Left ventricle myocardium inferior (tissue), 1 donor: ENCODE results near the gene PKD1L1. TPM values are rescaled to one million over a fixed set of nuclear protein-coding genes. Genes with fewer than 3 reads are reported as not detected.

ENCODE experiments used
- DNase-seq: peaks from one replicate; pipeline ENCODE4 v3.0.0-alpha.2; 2020
- H3K27ac ChIP-seq: fragments of 200-600 bp; replicated peaks from 2 replicates; pipeline ENCODE4 v1.8.0; 2021
- H3K27me3 ChIP-seq: fragments of 200-600 bp; 2 replicates; pipeline ENCODE4 v1.8.0; 2021; ENCODE audit warnings: low read depth
- H3K36me3 ChIP-seq: fragments of 200-600 bp; 2 replicates; pipeline ENCODE4 v1.8.0; 2021
- H3K4me1 ChIP-seq: fragments of 200-600 bp; 2 replicates; pipeline ENCODE4 v1.8.0; 2021
- H3K4me3 ChIP-seq: fragments of 200-600 bp; 2 replicates; pipeline ENCODE4 v1.8.0; 2021; ENCODE audit warnings: mild to moderate bottlenecking, moderate library complexity
- H3K9me3 ChIP-seq: fragments of 200-600 bp; replicated peaks from 2 replicates; pipeline ENCODE4 v1.8.0; 2021
- CTCF ChIP-seq: fragments of 200-600 bp; IDR thresholded peaks from 2 replicates; pipeline ENCODE4 v1.8.0; 2021; ENCODE audit warnings: antibody characterized with exemption, mild to moderate bottlenecking, borderline replicate concordance
- intact Hi-C: fragments of 100-400 bp; cut with micrococcal nuclease; formaldehyde crosslinking; loops from one replicate; pipeline ENCODE4 v1.11.0; 2022
- total RNA-seq: library from RNA; stranded (reverse); fragmentation: NEBNext Ultra II Directional; extraction: Animal tissue kit (Norgen Biotek cat#: 25700); gene quantifications from one replicate; pipeline ENCODE4 v1.2.1, GENCODE V29; 2021
- donor health status: DM: no; HTN: yes; CAD: no; lungs with severe emphysema.

PKD1L1 gene
- total RNA-seq, 1 donor from 2014 or later: 1.5 TPM

GRCh38 chr7:47765373-47765979, 182.8 kb downstream of the PKD1L1 start:
- Histone ChIP-seq H3K27ac (no peak overlapping the region), H3K4me1 (no peaks in the 10 kb centered on the region), H3K36me3 (no peaks in the 10 kb centered on the region), H3K9me3 (no peaks in the 10 kb centered on the region), H3K27me3 (no peaks in the 10 kb centered on the region), H3K4me3 (no peak overlapping the region)
- intact Hi-C loops: no loop called here
- DNase-seq: no peak
- no peak for TF ChIP-seq CTCF

- Histone ChIP-seq H3K9me3 (no peaks in the 10 kb centered on the region), H3K4me1 (no peaks in the 10 kb centered on the region), H3K27ac (no peak overlapping the region), H3K36me3 (no peaks in the 10 kb centered on the region), H3K27me3 (no peaks in the 10 kb centered on the region), H3K4me3 (no peak overlapping the region)
- no peak for TF ChIP-seq CTCF
- no peak for DNase-seq
- intact Hi-C loops: no loop called here
These were observed 183.5 kb downstream of the PKD1L1 start for GRCh38 chr7:47764746-47765145.

- intact Hi-C loops: no loop called here
- H3K9me3 ChIP-seq: no peaks in the 10 kb centered on the region
- no peak for TF ChIP-seq CTCF
- H3K36me3 ChIP-seq: no peaks in the 10 kb centered on the region
- no peaks in the 10 kb centered on the region for H3K27me3 ChIP-seq
- H3K27ac ChIP-seq: no peak overlapping the region
- no peak overlapping the region for H3K4me3 ChIP-seq
- H3K4me1 ChIP-seq: peaks cover 4% of the 10 kb centered on the region
- DNase-seq: no peak
These were observed 184.9 kb downstream of the PKD1L1 start for GRCh38 chr7:47763063-47763974.

GRCh38 chr7:47762746-47763062, 185.6 kb downstream of the PKD1L1 start:
- Histone ChIP-seq H3K36me3 (no peaks in the 10 kb centered on the region), H3K27ac (no peak overlapping the region)

GRCh38 chr7:47762207-47762606, 186.1 kb downstream of the PKD1L1 start:
- no peak for DNase-seq
- intact Hi-C loops: no loop called here
- no peaks in the 10 kb centered on the region for H3K9me3 ChIP-seq
- H3K4me1 ChIP-seq: peaks cover 10% of the 10 kb centered on the region
- no peak overlapping the region for H3K4me3 ChIP-seq
- TF ChIP-seq CTCF: no peak
- H3K27ac ChIP-seq: no peak overlapping the region
- H3K27me3 ChIP-seq: no peaks in the 10 kb centered on the region
- no peaks in the 10 kb centered on the region for H3K36me3 ChIP-seq

More at GRCh38 chr7:47762746-47763062, 185.6 kb downstream of the PKD1L1 start:
- Histone ChIP-seq H3K9me3 (no peaks in the 10 kb centered on the region), H3K4me3 (no peak overlapping the region), H3K27me3 (no peaks in the 10 kb centered on the region), H3K4me1 (peaks cover 10% of the 10 kb centered on the region)
- intact Hi-C loops: no loop called here
- no peak for TF ChIP-seq CTCF
- no peak for DNase-seq
